Esophagus muscularis mucosa (tissue), 3 donors: ENCODE measurements around the gene SAMD4B.

Experiments
- CTCF ChIP-seq, 3 experiments: fragments of 200-600 bp in 2 of 3; fragments of 450-650 bp in 1 of 3; sonication (generic) in 2 of 3; IDR thresholded peaks; one replicate each; pipeline ENCODE4 v1.5.1; 2017 to 2019; ENCODE audit warnings: antibody characterized with exemption in 3 of 3, mild to moderate bottlenecking in 2 of 3, moderate library complexity in 1 of 3
- EP300 ChIP-seq: sonication (generic); formaldehyde crosslinking; IDR thresholded peaks from one replicate; pipeline ENCODE4 v1.6.1; 2017; ENCODE audit warnings: antibody characterized with exemption

GRCh38 chr19:39410831-39411080, 68.5 kb downstream of the SAMD4B start:
- TF ChIP-seq EP300 (no peak), CTCF (IDR thresholded peaks at IDR 0.05) (no peak)
